DOHH2 (cell line): ENCODE results near the gene MVD.
"Not testable (repeated sequence)": the region's sequence is repeated elsewhere in the genome, so short reads cannot be mapped to it uniquely, and the experiment has no call there.

Experiments
- H3F3A ChIP-seq: fragments of 200-600 bp; sonication (generic), shearing (Covaris generic); 2 replicates; pipeline ENCODE4 v1.6.0; 2016; ENCODE audit warnings: antibody characterized with exemption, mild to moderate bottlenecking; ENCODE audit not compliant: control insufficient read depth, insufficient read depth
- H3K27ac ChIP-seq: fragments of 200-600 bp; sonication (generic); 2 replicates; pipeline ENCODE4 v1.5.1; 2014; ENCODE audit warnings: low read depth, mild to moderate bottlenecking, low read length, moderate library complexity
- H3K27me3 ChIP-seq: fragments of 200-600 bp; sonication (generic); 2 replicates; pipeline ENCODE4 v1.6.1; 2014; ENCODE audit warnings: mild to moderate bottlenecking, low read length, mixed read lengths; ENCODE audit not compliant: control insufficient read depth
- H3K36me3 ChIP-seq: fragments of 200-600 bp; sonication (generic); 2 replicates; pipeline ENCODE4 v1.6.1; 2014; ENCODE audit warnings: mild to moderate bottlenecking, low read length, moderate library complexity, mixed read lengths; ENCODE audit not compliant: control insufficient read depth
- H3K4me1 ChIP-seq: fragments of 200-600 bp; sonication (generic); 2 replicates; pipeline ENCODE4 v1.6.1; 2014; ENCODE audit warnings: mild to moderate bottlenecking, low read length, mixed read lengths; ENCODE audit not compliant: control insufficient read depth
- H3K4me2 ChIP-seq: fragments of 200-600 bp; sonication (generic); 2 replicates; pipeline ENCODE4 v1.6.0; 2014; ENCODE audit warnings: mild to moderate bottlenecking, low read length, moderate library complexity
- H3K4me3 ChIP-seq: fragments of 200-600 bp; sonication (generic); 2 replicates; pipeline ENCODE4 v1.5.1; 2014; ENCODE audit warnings: mild to moderate bottlenecking, low read length, mixed read lengths
- H3K79me2 ChIP-seq: fragments of 200-600 bp; sonication (generic); 2 replicates; pipeline ENCODE4 v1.6.1; 2014; ENCODE audit warnings: mild to moderate bottlenecking, low read length, mixed read lengths; ENCODE audit not compliant: control insufficient read depth
- H3K9me2 ChIP-seq: fragments of 200-600 bp; sonication (generic); replicated peaks from 2 replicates; pipeline ENCODE4 v1.6.1; 2014; ENCODE audit warnings: mild to moderate bottlenecking, low read length, mixed read lengths; ENCODE audit not compliant: control insufficient read depth
- H3K9me3 ChIP-seq: fragments of 200-600 bp; sonication (generic); 2 replicates; pipeline ENCODE4 v1.6.1; 2014; ENCODE audit warnings: antibody characterized with exemption, low read length, mixed read lengths; ENCODE audit not compliant: control insufficient read depth, insufficient read depth
- H4K20me1 ChIP-seq: fragments of 200-600 bp; sonication (generic); 2 replicates; pipeline ENCODE4 v1.6.0; 2014; ENCODE audit warnings: low read depth, mild to moderate bottlenecking, antibody characterized with exemption, low read length, moderate library complexity; ENCODE audit not compliant: control insufficient read depth, insufficient read depth
- CTCF ChIP-seq: fragments of 200-600 bp; sonication (generic); IDR thresholded peaks from one replicate; pipeline ENCODE4 v1.5.1; 2014; ENCODE audit warnings: antibody characterized with exemption, mild to moderate bottlenecking, low read depth, low read length; ENCODE audit not compliant: poor library complexity, severe bottlenecking
- EZH2phosphoT487 ChIP-seq: fragments of 200-600 bp; sonication (generic); IDR thresholded peaks from 2 replicates; pipeline ENCODE4 v1.6.1; 2017; ENCODE audit warnings: borderline replicate concordance, mild to moderate bottlenecking, antibody characterized with exemption, low read length, moderate library complexity, mixed read lengths

MVD gene

GRCh38 chr16:88610080-88610479, 52.8 kb downstream of the MVD start:
- H3K9me3 ChIP-seq = no peaks in the 10 kb centered on the region
- peaks cover 80% of the 10 kb centered on the region for H3K36me3 ChIP-seq

GRCh38 chr16:88609426-88609825, 53.5 kb downstream of the MVD start:
- Histone ChIP-seq H3K4me1 (peaks cover 25% of the 10 kb centered on the region), H3K79me2 (peaks cover 54% of the 10 kb centered on the region), H3K36me3 (peaks cover 85% of the 10 kb centered on the region)
- H3K4me3 ChIP-seq, H3K27me3 ChIP-seq, H3K9me3 ChIP-seq, H4K20me1 ChIP-seq, H3K27ac ChIP-seq, H3F3A ChIP-seq, H3K4me2 ChIP-seq, H3K9me2 ChIP-seq: not testable (repeated sequence)

More at GRCh38 chr16:88610080-88610479, 52.8 kb downstream of the MVD start:
- Histone ChIP-seq H3K4me3 (no peak overlapping the region), H3K9me2 (no peaks in the 10 kb centered on the region), H3K79me2 (peaks cover 60% of the 10 kb centered on the region), H4K20me1 (no peaks in the 10 kb centered on the region), H3K4me1 (peaks cover 25% of the 10 kb centered on the region), H3K4me2 (no peak overlapping the region), H3K27me3 (no peaks in the 10 kb centered on the region), H3K27ac (no peak overlapping the region), H3F3A (no peaks in the 10 kb centered on the region)
- no peak for TF ChIP-seq EZH2phosphoT487
- peak; percentile 12 for TF ChIP-seq CTCF

- Histone ChIP-seq H3K4me3 (no peak overlapping the region), H3K9me2 (no peaks in the 10 kb centered on the region), H3F3A (no peaks in the 10 kb centered on the region), H4K20me1 (0 out of 2 replicates have a peak, but pooled peaks cover 3% of the 10 kb centered on the region), H3K27ac (peak overlapping the region; percentile 27), H3K27me3 (no peaks in the 10 kb centered on the region), H3K79me2 (peaks cover 40% of the 10 kb centered on the region), H3K4me1 (peaks cover 25% of the 10 kb centered on the region), H3K9me3 (no peaks in the 10 kb centered on the region), H3K36me3 (peaks cover 76% of the 10 kb centered on the region), H3K4me2 (peak overlapping the region; percentile 56)
- TF ChIP-seq EZH2phosphoT487 (no peak), CTCF (no peak)
These were observed 54.8 kb downstream of the MVD start for GRCh38 chr16:88608076-88608475.

- TF ChIP-seq EZH2phosphoT487 = no peak
- no peak for TF ChIP-seq CTCF
- Histone ChIP-seq H4K20me1 (0 out of 2 replicates have a peak, but pooled peaks cover 3% of the 10 kb centered on the region), H3K27ac (no peak overlapping the region), H3F3A (no peaks in the 10 kb centered on the region), H3K79me2 (peaks cover 38% of the 10 kb centered on the region), H3K9me2 (no peaks in the 10 kb centered on the region), H3K36me3 (peaks cover 79% of the 10 kb centered on the region), H3K4me2 (no peak overlapping the region), H3K4me3 (no peak overlapping the region), H3K27me3 (no peaks in the 10 kb centered on the region), H3K4me1 (peaks cover 25% of the 10 kb centered on the region), H3K9me3 (no peaks in the 10 kb centered on the region)
These were observed 56.6 kb downstream of the MVD start for GRCh38 chr16:88606148-88606757.
